ENCODE measurements around the gene CATSPERD.

The CATSPERD gene

GRCh38 chr19:5787409-5788182 is 67.2 kb downstream of the CATSPERD start:
- no peak for DNase-seq (ENCODE audit: low spot score)

- DNase-seq (ENCODE audit: low spot score), result no peak
Measured at GRCh38 chr19:5788422-5788821, 68.0 kb downstream of the CATSPERD start.

GRCh38 chr19:5789351-5789761 is 68.9 kb downstream of the CATSPERD start:
- DNase-seq (ENCODE audit: low spot score), result no peak

GRCh38 chr19:5789886-5790558 is 69.6 kb downstream of the CATSPERD start:
- no peak for DNase-seq (ENCODE audit: low spot score)

- peak; percentile 97 for DNase-seq (ENCODE audit: low spot score)
Measured at GRCh38 chr19:5790559-5791520, 70.4 kb downstream of the CATSPERD start, which contains the start of gene DUS3L. TSS of gene DUS3L (minus strand) at chr19:5791163. CDS start at chr19:5791141, 22 bp downstream.

GRCh38 chr19:5792224-5792623 is 71.8 kb downstream of the CATSPERD start:
- DNase-seq (ENCODE audit: low spot score), result no peak

GRCh38 chr19:5793188-5793587 is 72.8 kb downstream of the CATSPERD start:
- DNase-seq (ENCODE audit: low spot score), result no peak

- no peak for DNase-seq (ENCODE audit: low spot score)
Measured at GRCh38 chr19:5795382-5795919, 75.0 kb downstream of the CATSPERD start.

- DNase-seq (ENCODE audit: low spot score), result no peak
Measured at GRCh38 chr19:5798244-5798643, 77.8 kb downstream of the CATSPERD start.

GRCh38 chr19:5799247-5800241 is 79.1 kb downstream of the CATSPERD start:
- no peak for DNase-seq (ENCODE audit: low spot score)

- DNase-seq (ENCODE audit: low spot score), result no peak
Measured at GRCh38 chr19:5800361-5801270, 80.2 kb downstream of the CATSPERD start.

GRCh38 chr19:5801796-5802619 is 81.6 kb downstream of the CATSPERD start:
- no peak for DNase-seq (ENCODE audit: low spot score)

GRCh38 chr19:5803441-5803751 is 83.0 kb downstream of the CATSPERD start:
- DNase-seq (ENCODE audit: low spot score), result no peak

- peak; percentile 38 for DNase-seq (ENCODE audit: low spot score)
Measured at GRCh38 chr19:5803752-5804515, 83.5 kb downstream of the CATSPERD start.

- no peak for DNase-seq (ENCODE audit: low spot score)
Measured at GRCh38 chr19:5804516-5805461, 84.4 kb downstream of the CATSPERD start, which contains the start of gene NRTN. TSS of gene NRTN (plus strand) at chr19:5805067. CDS start at chr19:5824166, 19,099 bp downstream.

GRCh38 chr19:5805462-5806132 is 85.2 kb downstream of the CATSPERD start:
- no peak for DNase-seq (ENCODE audit: low spot score)
